ENCODE measurements around the gene FAM222B. TPM values are rescaled to one million over a fixed set of nuclear protein-coding genes. Genes with fewer than 3 reads are reported as not detected.
A peak's percentile ranks its signal among the peaks of the same experiment; 100 is the strongest.

Gene FAM222B
- total and polyA plus RNA-seq, 9 of the 15 experiments (the other 6 are each of a cell fraction or from before 2014, with no cell fraction given): 4.0 to 34.6 (median 7.5) TPM

- TF ChIP-seq, protein P1, sequence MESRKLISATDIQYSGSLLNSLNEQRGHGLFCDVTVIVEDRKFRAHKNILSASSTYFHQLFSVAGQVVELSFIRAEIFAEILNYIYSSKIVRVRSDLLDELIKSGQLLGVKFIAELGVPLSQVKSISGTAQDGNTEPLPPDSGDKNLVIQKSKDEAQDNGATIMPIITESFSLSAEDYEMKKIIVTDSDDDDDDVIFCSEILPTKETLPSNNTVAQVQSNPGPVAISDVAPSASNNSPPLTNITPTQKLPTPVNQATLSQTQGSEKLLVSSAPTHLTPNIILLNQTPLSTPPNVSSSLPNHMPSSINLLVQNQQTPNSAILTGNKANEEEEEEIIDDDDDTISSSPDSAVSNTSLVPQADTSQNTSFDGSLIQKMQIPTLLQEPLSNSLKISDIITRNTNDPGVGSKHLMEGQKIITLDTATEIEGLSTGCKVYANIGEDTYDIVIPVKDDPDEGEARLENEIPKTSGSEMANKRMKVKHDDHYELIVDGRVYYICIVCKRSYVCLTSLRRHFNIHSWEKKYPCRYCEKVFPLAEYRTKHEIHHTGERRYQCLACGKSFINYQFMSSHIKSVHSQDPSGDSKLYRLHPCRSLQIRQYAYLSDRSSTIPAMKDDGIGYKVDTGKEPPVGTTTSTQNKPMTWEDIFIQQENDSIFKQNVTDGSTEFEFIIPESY (CRISPR knock-in tag; IDR thresholded peaks at IDR 0.05): no peak
- TF ChIP-seq STAT5A (IDR thresholded peaks at IDR 0.05; ENCODE audit: borderline replicate concordance, low read length) (no peak), SP1 (CRISPR knock-in tag; IDR thresholded peaks at IDR 0.05) (0 out of 2 replicates have a peak, but pooled peaks have one; percentile 10), RBM39 (optimal IDR thresholded peaks at IDR 0.05; ENCODE audit: low read depth, low read length) (no peak), TEAD2 (tag; IDR thresholded peaks at IDR 0.05) (no peak), POLR2G (IDR thresholded peaks at IDR 0.05; ENCODE audit: low read depth, low read length) (peak; percentile 76), SRSF1 (IDR thresholded peaks at IDR 0.05; ENCODE audit: low read depth, low read length) (no peak), NR4A1 (CRISPR knock-in tag; IDR thresholded peaks at IDR 0.05) (no peak), NR4A1 (tag; IDR thresholded peaks at IDR 0.05) (no peak), ZNF316 (IDR thresholded peaks at IDR 0.05) (no peak), JUND (IDR thresholded peaks at IDR 0.05; ENCODE audit: borderline replicate concordance, low read depth, low read length) (no peak), JUND (tag; IDR thresholded peaks at IDR 0.05; ENCODE audit: borderline replicate concordance, low read depth, low read length) (no peak), TBL1XR1 (IDR thresholded peaks at IDR 0.05; ENCODE audit: low read length in 2 of 2) (no peak; a peak in 1 of 4 replicates)
- TF ChIP-seq, protein P2, sequence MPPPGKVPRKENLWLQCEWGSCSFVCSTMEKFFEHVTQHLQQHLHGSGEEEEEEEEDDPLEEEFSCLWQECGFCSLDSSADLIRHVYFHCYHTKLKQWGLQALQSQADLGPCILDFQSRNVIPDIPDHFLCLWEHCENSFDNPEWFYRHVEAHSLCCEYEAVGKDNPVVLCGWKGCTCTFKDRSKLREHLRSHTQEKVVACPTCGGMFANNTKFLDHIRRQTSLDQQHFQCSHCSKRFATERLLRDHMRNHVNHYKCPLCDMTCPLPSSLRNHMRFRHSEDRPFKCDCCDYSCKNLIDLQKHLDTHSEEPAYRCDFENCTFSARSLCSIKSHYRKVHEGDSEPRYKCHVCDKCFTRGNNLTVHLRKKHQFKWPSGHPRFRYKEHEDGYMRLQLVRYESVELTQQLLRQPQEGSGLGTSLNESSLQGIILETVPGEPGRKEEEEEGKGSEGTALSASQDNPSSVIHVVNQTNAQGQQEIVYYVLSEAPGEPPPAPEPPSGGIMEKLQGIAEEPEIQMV (tag; conservative IDR thresholded peaks at IDR 0.05; ENCODE audit: low read depth): no peak
- TF ChIP-seq, protein P3, sequence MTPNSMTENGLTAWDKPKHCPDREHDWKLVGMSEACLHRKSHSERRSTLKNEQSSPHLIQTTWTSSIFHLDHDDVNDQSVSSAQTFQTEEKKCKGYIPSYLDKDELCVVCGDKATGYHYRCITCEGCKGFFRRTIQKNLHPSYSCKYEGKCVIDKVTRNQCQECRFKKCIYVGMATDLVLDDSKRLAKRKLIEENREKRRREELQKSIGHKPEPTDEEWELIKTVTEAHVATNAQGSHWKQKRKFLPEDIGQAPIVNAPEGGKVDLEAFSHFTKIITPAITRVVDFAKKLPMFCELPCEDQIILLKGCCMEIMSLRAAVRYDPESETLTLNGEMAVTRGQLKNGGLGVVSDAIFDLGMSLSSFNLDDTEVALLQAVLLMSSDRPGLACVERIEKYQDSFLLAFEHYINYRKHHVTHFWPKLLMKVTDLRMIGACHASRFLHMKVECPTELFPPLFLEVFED (CRISPR knock-in tag; conservative IDR thresholded peaks at IDR 0.05): no peak
Observed at GRCh38 chr17:28744972-28745785, 97.4 kb downstream of the FAM222B start (continued).

Data from K562 (cell line).